Neuron (in vitro differentiated cells): ENCODE results near the gene TSPAN15.

Experiments
- H2AFZ ChIP-seq: one replicate; pipeline ENCODE4 v1.6.1; 2013; ENCODE audit warnings: low read depth, mild to moderate bottlenecking, inconsistent platforms, low read length, moderate library complexity
- H3K27me3 ChIP-seq: one replicate; pipeline ENCODE4 v1.6.1; 2013; ENCODE audit warnings: low read length; ENCODE audit not compliant: insufficient read depth
- H3K36me3 ChIP-seq: one replicate; pipeline ENCODE4 v1.6.1; 2013; ENCODE audit warnings: low read length; ENCODE audit not compliant: insufficient read depth
- H3K4me1 ChIP-seq: one replicate; pipeline ENCODE4 v1.6.1; 2013; ENCODE audit warnings: low read length; ENCODE audit not compliant: insufficient read depth
- H3K4me3 ChIP-seq: 2 replicates; pipeline ENCODE4 v1.5.1; 2013; ENCODE audit warnings: mild to moderate bottlenecking, low read length, moderate library complexity
- H3K9me3 ChIP-seq: one replicate; pipeline ENCODE4 v1.6.1; 2013; ENCODE audit warnings: low read length

TSPAN15 gene

DNA sequence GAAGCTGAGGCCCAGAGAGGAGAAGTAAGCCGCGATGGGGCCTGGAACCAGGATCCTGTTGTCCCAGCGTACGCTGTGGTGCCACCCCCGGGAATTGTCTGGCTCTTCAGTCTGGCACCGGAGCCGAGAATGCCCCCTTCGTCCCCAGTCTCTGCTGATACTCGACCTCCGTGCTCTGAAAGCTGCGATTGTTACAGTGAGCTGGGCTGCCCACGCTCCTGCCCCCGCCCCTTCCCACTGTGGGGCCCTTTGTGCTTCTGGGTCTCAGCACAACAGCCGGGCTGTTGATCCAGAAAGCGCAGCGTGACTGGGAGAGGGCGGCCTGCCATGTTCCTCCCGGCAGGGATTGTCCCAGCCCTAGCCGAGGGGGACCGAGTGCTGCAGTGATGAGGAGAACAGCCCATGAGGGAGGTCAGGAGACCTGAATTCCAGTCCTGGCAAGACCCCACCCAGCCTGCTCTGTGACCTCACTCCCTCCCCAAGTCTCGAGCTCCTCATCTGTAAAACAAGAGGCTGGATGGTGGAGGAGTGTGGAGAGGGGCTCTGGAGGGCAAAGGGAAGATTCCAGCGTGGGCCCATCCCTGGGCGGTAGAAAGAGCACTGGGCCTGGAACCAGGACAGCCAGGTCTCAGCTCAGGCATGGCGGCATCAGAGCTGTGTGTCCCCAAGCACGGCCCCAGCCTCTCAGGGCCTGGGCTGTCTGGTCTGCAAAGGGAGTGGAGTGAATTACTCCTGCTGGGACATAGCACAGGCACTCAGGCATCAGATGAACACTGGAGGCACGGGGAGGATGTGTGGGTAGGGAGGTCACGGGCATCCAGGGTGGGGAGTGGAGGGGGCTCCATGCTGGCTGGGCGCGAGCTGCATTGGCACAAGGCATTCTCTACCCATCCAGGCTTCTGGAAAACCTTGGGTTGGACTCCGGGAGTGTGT is 43.6 kb downstream of the TSPAN15 start:
- no peaks in the 10 kb centered on the region for H3K36me3 ChIP-seq
- peaks cover 10% of the 10 kb centered on the region for H3K27me3 ChIP-seq
- H3K4me1 ChIP-seq = peaks cover 5% of the 10 kb centered on the region
- H2AFZ ChIP-seq = no peak overlapping the region
- no peak overlapping the region for H3K4me3 ChIP-seq
- H3K9me3 ChIP-seq = no peaks in the 10 kb centered on the region

GRCh38 chr10:69495666-69496065 is 44.4 kb downstream of the TSPAN15 start:
- H3K4me1 ChIP-seq = peaks cover 5% of the 10 kb centered on the region
- no peaks in the 10 kb centered on the region for H3K9me3 ChIP-seq
- H3K27me3 ChIP-seq = peaks cover 10% of the 10 kb centered on the region
- no peaks in the 10 kb centered on the region for H3K36me3 ChIP-seq
- no peak overlapping the region for H2AFZ ChIP-seq
- H3K4me3 ChIP-seq = no peak overlapping the region

DNA sequence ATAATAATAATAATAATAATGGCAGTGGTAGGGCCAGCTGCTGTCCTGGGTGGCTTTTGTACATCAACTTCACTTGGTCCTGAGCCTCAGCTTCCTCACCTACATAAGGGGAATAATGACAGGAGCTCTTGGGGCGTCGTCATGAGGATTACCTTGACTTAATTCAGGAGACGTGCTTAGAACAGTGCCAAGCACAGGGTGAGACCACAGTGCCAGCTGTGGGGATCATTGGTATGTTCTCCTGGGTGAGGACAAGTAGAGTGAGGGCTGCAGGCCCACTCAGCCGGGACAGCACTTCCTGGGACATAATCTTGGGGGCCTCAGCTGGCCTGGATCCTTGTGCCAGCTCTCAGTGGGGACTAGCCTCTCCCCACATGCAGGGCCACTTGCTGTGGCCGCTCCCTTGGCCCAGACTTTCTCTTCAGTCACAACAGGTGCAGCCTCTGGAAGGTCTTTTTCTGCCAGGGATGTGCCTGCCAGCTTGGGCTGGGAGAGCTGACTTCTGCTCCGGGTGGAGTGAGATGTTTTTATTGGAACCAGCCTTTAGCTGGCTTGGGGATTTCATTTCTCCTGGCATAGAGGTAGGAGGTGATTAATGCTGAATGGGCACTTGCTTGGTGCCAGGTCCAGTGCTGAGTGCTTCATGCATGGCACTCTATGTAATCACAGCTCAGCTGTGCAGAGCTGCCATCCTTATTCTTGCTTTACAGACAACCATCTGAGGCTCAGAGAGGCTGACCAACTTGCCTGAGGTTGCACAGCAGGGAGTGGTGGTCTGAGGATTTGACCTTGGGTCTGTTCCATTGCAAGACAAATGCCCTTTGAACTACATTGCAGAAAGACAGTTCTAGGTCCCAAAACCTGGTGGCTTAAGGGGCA is 45.3 kb downstream of the TSPAN15 start:
- no peak overlapping the region for H2AFZ ChIP-seq
- no peak overlapping the region for H3K4me3 ChIP-seq
- peaks cover 5% of the 10 kb centered on the region for H3K4me1 ChIP-seq
- no peaks in the 10 kb centered on the region for H3K36me3 ChIP-seq
- H3K9me3 ChIP-seq = no peaks in the 10 kb centered on the region
- peaks cover 10% of the 10 kb centered on the region for H3K27me3 ChIP-seq

- H3K4me3 ChIP-seq = no peak overlapping the region
- no peaks in the 10 kb centered on the region for H3K9me3 ChIP-seq
- no peaks in the 10 kb centered on the region for H3K36me3 ChIP-seq
- H3K27me3 ChIP-seq = peaks cover 10% of the 10 kb centered on the region
- peaks cover 5% of the 10 kb centered on the region for H3K4me1 ChIP-seq
- H2AFZ ChIP-seq = no peak overlapping the region
These were observed 45.9 kb downstream of the TSPAN15 start for GRCh38 chr10:69497231-69497561.

- peaks cover 5% of the 10 kb centered on the region for H3K4me1 ChIP-seq
- H3K4me3 ChIP-seq = no peak overlapping the region
- no peaks in the 10 kb centered on the region for H3K9me3 ChIP-seq
- no peaks in the 10 kb centered on the region for H3K36me3 ChIP-seq
- peaks cover 10% of the 10 kb centered on the region for H3K27me3 ChIP-seq
- no peak overlapping the region for H2AFZ ChIP-seq
These were observed 46.5 kb downstream of the TSPAN15 start for GRCh38 chr10:69497611-69498390.

DNA sequence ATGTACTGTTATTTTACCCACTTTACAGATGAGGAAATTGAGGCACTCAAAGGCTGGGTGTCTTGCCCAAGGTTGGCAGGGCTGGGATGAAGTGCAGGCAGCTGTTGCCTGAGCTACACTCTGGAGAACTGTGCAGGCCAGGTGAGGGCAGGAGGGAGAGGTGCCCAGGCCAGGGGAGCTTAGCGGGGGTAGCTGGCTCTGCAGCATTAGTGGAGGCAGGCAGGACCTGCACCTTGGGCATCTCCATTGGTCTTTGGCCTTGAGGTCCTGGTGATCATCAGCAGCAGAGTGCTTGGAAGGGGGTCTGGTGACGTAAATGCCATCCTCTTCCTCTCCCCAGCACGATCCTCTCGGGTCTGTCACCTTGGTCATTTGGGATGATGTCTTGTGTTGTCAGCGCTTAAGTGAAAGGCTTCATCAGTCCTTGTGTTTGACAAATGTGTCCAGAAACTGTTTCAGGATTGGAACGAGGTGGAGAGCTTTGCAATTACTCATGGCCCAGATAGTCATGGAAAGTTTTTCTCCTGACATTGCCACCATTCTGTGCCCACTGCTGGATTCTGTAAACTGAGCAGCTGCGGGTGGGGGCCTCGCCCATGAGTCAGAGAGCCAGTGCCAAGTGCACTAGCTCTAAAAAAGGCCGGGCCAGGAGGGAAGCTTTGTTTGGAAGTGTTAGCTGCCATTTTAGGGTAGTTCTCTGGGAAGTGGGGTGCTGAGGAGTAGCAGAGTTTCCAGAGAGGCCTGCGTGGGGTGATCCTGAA is 47.6 kb downstream of the TSPAN15 start:
- H3K27me3 ChIP-seq = peaks cover 10% of the 10 kb centered on the region
- H3K4me3 ChIP-seq = no peak overlapping the region
- H3K36me3 ChIP-seq = no peaks in the 10 kb centered on the region

GRCh38 chr10:69499726-69500689 is 48.7 kb downstream of the TSPAN15 start:
- Histone ChIP-seq H3K9me3 (no peaks in the 10 kb centered on the region), H2AFZ (no peak overlapping the region), H3K4me3 (no peak overlapping the region), H3K27me3 (peaks cover 1% of the 10 kb centered on the region), H3K36me3 (no peaks in the 10 kb centered on the region), H3K4me1 (no peaks in the 10 kb centered on the region)

More for the DNA sequence above, 47.6 kb downstream of the TSPAN15 start:
- H3K4me1 ChIP-seq = peaks cover 5% of the 10 kb centered on the region
- no peak overlapping the region for H2AFZ ChIP-seq
- no peaks in the 10 kb centered on the region for H3K9me3 ChIP-seq

- Histone ChIP-seq H3K9me3 (no peaks in the 10 kb centered on the region), H3K36me3 (no peaks in the 10 kb centered on the region), H2AFZ (no peak overlapping the region), H3K4me1 (no peaks in the 10 kb centered on the region), H3K27me3 (no peaks in the 10 kb centered on the region), H3K4me3 (no peak overlapping the region)
These were observed 49.7 kb downstream of the TSPAN15 start for GRCh38 chr10:69500864-69501468.

DNA sequence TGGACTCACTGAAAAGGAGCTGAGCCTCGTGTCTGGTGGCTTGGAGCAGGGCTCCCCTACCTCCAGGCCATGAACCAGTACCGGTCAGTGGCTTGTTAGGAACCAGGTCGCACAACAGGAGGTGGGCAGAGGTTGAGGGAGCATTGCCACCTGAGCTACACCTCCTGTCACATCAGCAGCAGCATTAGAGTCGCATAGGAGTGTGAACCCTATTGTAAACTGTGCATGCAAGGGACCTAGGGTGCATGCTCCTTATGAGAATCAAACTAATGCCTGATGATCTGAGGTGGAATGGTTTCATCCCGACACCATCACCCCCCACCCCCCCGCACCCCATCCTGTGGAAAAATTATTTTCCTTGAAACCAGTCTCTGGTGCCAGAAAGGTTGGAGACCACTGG is 50.4 kb downstream of the TSPAN15 start:
- Histone ChIP-seq H3K9me3 (no peaks in the 10 kb centered on the region), H3K36me3 (no peaks in the 10 kb centered on the region), H3K27me3 (no peaks in the 10 kb centered on the region), H3K4me1 (no peaks in the 10 kb centered on the region), H2AFZ (no peak overlapping the region), H3K4me3 (no peak overlapping the region)

GRCh38 chr10:69502589-69502988 is 51.3 kb downstream of the TSPAN15 start:
- no peaks in the 10 kb centered on the region for H3K27me3 ChIP-seq
- H3K9me3 ChIP-seq = no peaks in the 10 kb centered on the region
- H3K36me3 ChIP-seq = no peaks in the 10 kb centered on the region
- H3K4me1 ChIP-seq = no peaks in the 10 kb centered on the region
- H2AFZ ChIP-seq = no peak overlapping the region
- no peak overlapping the region for H3K4me3 ChIP-seq
